ENCODE results near the gene NAIF1.
"Not testable (repeated sequence)": the region's sequence is repeated elsewhere in the genome, so short reads cannot be mapped to it uniquely, and the experiment has no call there.

Gene NAIF1, protein sequence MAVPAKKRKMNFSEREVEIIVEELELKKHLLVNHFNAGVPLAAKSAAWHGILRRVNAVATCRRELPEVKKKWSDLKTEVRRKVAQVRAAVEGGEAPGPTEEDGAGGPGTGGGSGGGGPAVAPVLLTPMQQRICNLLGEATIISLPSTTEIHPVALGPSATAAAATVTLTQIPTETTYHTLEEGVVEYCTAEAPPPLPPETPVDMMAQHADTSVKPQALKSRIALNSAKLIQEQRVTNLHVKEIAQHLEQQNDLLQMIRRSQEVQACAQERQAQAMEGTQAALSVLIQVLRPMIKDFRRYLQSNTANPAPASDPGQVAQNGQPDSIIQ

DNA sequence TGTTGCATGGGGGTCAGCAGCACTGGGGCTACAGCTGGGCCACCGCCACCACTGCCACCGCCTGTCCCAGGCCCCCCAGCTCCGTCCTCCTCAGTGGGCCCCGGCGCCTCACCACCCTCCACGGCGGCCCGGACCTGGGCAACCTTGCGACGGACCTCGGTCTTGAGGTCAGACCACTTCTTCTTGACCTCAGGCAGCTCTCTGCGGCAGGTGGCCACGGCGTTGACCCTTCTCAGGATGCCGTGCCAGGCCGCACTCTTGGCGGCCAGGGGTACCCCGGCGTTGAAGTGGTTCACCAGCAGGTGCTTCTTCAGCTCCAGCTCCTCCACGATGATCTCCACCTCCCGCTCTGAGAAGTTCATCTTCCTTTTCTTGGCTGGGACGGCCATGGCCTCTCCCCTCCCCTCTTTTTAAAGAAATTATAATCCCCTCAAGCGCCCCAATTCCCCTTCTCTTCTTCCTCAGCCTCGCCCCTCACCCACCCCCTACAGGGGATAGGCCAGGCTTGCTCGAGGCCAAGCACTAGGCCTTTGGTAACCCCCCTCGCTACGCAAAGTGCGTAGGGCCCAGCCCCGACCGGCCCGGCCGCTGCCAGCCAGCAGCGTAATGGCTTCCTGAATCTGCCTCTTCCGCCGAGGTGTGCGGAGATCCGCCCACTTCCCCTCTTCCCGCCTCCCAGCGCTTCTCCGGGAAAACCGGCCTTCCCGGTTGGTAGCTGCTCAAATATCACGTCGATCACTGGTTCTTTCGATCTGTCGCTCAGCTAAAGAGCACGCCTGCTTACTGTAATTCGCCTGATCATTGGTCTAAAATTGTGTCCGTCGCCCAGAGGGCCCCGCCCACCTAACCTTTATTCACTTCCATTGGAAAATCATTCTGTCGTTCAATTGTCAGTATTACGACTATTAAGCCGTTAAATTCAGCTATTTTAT is at the start of gene NAIF1:
Gene NAIF1 (minus strand): TSS at position 608 of the 932 bp plus-strand sequence. CDS start 219 bp downstream, at position 389.
- Mint-ChIP-seq H3K4me3 (no peak within 1 kb of the TSS), H3K27me3 (ENCODE audit: low read depth) (no peaks in the 10 kb centered on the region), H3K36me3 (ENCODE audit: low read depth) (peaks cover 23% of the 10 kb centered on the region), H3K4me1 (ENCODE audit: low read depth) (peaks cover 38% of the 10 kb centered on the region), H3K27ac (peak within 1 kb of the TSS; percentile 56), H3K9me3 (no peaks in the 10 kb centered on the region)
- peak; percentile 97 for DNase-seq (ENCODE audit: low spot score)

DNA sequence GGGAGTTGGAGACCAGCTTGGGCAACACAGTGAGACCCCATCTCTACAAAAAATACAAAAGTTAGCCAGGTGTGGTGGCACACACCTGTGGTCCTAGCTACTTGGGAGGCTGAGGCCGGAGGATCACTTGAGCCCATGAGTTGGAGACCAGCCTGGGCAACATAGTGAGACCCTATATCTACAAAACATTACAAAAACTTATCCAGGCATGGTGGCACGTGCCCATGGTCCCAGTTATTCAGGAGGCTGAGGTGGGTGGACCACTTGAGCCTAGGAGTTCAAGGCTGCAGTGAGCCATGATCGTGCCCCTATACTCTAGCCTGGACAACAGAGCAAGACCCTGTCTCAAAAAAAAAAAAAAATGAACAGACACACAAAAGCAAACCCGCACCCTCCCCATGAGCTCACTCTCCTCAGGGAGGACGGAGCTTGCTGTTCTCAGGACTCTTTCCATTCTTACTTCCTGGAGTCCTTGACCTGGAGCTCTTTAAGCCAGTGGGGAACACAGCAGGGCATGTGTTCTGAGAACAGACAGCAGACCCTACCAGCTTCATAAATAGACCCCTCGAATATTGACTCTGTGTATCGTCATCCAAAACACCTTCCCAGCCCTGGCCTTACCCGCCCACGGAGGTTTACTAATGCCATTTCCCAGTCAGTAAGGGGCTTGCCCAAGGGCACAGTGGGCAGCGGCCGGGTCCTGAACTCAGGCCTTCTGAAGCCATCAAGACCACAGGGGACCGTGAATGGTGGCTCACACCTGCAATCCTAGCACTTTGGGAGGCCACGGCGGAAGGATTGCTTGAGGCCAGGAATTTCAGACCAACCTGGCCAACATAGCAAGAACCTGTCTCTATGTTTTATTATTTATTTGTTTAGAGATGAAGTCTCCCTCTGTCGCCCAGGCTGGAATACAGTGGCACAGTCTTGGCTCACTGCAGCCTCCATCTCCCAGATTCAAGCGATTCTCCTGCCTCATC is 49.3 kb upstream of the NAIF1 start:
- Mint-ChIP-seq H3K4me1 (ENCODE audit: low read depth) (peaks cover 3% of the 10 kb centered on the region), H3K27ac (no peak overlapping the region), H3K27me3 (ENCODE audit: low read depth) (no peaks in the 10 kb centered on the region), H3K36me3 (ENCODE audit: low read depth) (peaks cover 16% of the 10 kb centered on the region), H3K4me3 (no peak overlapping the region), H3K9me3 (no peaks in the 10 kb centered on the region)
- DNase-seq (ENCODE audit: low spot score): no peak

DNA sequence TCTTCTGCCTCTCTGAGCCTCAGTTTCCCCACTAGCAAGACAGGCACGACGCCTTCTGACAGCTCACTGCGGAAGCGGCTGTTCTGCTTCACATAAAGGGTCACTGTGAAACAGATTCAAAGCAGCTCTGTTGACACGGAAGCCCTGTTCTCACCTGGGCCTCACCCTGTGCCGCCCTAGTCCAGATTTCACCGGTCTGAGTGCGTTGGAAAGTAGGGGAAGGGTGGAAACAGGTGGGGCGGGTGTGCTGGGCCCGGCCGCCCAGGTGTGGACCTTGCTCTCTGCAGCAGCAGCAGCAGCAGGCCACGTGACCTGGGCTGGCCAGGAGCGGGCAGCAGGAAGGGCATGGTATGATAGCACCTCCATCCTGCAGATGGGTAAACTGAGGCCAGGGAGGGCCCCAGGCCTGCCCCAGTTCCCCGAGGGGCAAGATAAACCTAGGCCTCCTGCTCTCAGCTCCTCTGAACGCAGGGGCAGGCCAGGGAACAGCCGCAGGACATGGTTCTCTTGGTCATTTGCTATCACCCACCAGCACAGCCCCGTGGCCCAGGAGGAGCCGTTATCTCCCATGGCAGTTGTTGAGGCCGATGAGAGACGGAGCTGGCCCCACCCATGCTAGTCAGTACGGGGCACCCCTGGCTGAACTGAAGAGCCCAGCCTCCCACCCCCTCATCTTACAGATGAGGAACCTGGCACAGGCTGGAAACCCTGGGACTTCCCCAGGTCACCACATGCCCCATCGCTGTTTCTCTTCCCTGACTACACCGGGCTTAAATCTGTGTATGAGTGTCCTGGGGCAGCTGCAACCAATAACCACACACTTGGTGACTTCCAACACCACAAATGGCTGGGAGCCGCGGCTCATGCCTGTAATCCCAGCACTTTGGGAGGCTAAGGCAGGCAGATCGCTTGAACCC is 48.3 kb upstream of the NAIF1 start:
- no peaks in the 10 kb centered on the region for H3K27me3 Mint-ChIP-seq (ENCODE audit: low read depth)
- peaks cover 17% of the 10 kb centered on the region for H3K36me3 Mint-ChIP-seq (ENCODE audit: low read depth)
- no peak overlapping the region for H3K4me3 Mint-ChIP-seq
- H3K27ac Mint-ChIP-seq: no peak overlapping the region
- peaks cover 3% of the 10 kb centered on the region for H3K4me1 Mint-ChIP-seq (ENCODE audit: low read depth)
- DNase-seq (ENCODE audit: low spot score): no peak
- no peaks in the 10 kb centered on the region for H3K9me3 Mint-ChIP-seq

DNA sequence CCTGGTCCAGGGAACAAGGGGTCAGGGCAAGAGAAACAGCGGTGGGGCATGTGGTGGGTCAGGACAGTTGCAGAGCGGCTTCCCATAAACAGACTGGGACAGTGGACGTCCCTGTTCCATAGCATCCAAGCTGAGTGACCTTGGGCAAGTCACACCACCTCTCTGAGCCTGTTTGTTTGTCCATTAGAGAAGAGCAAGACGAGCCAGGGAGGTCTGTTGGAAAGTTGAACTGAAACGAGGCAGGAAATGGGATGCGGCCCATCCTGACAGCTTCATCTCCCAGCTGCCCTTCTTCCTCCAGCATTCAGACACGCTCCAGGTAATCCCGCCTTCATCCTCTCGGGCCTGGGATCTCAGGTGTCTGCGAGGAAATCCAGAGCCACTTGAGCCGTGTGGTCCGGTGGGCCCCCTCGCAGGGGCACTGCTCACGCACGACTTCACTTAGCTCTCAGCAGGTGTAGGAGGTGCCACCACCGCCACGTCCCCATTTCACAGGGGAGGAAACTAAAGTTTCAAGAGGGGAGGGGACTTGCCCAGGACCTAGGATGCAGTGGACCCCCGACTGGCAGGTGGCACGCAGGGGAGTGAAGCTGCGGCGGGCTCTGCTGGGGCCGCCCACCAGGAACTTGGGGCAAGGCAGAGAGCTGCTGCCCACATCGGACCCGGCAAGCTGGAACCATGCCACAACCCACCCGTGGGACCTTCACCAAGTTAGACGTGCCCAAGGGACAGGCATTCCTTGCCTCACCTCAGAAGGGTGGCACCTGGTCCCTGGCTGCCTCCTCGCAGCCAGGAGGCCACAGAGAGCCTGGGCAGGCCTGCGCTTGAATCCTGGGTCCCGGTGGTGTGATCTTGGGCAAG is 47.4 kb upstream of the NAIF1 start:
- no peak overlapping the region for H3K4me3 Mint-ChIP-seq
- peaks cover 3% of the 10 kb centered on the region for H3K4me1 Mint-ChIP-seq (ENCODE audit: low read depth)
- no peak for DNase-seq (ENCODE audit: low spot score)
- no peaks in the 10 kb centered on the region for H3K27me3 Mint-ChIP-seq (ENCODE audit: low read depth)
- peaks cover 21% of the 10 kb centered on the region for H3K36me3 Mint-ChIP-seq (ENCODE audit: low read depth)
- no peak overlapping the region for H3K27ac Mint-ChIP-seq
- H3K9me3 Mint-ChIP-seq: no peaks in the 10 kb centered on the region

DNA sequence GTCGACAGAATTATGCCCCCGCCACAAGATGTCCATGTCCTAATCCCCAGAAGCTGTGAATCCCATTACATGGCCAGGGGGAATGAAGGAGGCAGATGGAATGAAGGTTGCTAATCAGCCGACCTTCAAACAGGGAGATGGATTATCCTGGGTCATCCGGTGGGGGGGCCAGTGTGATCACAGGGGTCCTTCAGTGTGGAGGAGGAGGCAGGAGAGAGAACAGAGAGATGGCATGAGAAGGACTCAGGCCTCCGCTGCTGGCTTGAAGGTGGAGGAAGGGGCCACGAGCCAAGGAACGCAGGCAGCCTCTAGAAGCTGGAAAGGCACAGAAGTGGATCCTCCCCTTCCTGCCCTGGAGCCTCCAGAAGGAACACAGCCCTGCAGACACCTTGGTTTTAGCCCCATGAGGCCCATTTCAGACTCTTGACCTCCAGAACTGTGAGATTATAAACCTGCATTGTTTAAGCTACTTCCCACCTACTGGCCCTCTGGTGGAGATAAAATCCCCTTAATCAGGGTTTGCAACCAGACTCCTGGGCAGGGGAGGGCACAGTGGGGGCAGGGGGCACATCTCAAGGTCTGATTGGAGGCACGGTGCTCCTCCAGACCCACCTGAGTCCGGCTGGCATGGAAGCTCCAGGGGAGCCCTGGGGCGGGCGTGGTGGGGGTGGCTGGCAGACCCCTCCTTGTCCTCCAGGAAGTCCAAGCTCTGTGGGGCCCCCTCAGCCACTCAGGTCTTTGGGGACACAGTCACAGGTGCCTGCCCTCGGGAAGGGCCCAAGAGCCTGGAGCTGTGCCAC is 46.6 kb upstream of the NAIF1 start:
- peaks cover 3% of the 10 kb centered on the region for H3K4me1 Mint-ChIP-seq (ENCODE audit: low read depth)
- no peak overlapping the region for H3K27ac Mint-ChIP-seq
- no peaks in the 10 kb centered on the region for H3K27me3 Mint-ChIP-seq (ENCODE audit: low read depth)
- H3K4me3 Mint-ChIP-seq: no peak overlapping the region
- no peak for DNase-seq (ENCODE audit: low spot score)
- no peaks in the 10 kb centered on the region for H3K9me3 Mint-ChIP-seq
- peaks cover 24% of the 10 kb centered on the region for H3K36me3 Mint-ChIP-seq (ENCODE audit: low read depth)

DNA sequence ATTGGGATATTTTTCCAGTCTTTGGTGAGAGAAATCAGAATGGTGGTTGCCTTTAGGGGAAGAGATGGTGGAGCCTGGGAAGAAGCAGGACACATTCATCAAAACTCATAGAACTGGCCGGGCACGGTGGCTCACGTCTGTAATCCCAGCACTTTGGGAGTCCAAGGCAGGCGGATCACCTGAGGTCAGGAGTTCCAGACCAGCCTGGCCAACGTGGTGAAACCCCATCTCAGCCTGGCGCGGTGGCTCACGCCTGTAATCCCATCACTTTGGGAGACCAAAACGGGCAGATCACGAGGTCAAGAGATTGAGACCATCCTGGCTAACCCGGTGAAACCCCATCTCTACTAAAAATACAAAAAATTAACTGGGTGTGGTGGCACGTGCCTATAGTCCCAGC is 44.6 kb upstream of the NAIF1 start:
- H3K27ac Mint-ChIP-seq; H3K4me3 Mint-ChIP-seq; H3K4me1 Mint-ChIP-seq (ENCODE audit: low read depth); H3K9me3 Mint-ChIP-seq; DNase-seq (ENCODE audit: low spot score); H3K27me3 Mint-ChIP-seq (ENCODE audit: low read depth): not testable (repeated sequence)
- H3K36me3 Mint-ChIP-seq (ENCODE audit: low read depth): peaks cover 37% of the 10 kb centered on the region

DNA sequence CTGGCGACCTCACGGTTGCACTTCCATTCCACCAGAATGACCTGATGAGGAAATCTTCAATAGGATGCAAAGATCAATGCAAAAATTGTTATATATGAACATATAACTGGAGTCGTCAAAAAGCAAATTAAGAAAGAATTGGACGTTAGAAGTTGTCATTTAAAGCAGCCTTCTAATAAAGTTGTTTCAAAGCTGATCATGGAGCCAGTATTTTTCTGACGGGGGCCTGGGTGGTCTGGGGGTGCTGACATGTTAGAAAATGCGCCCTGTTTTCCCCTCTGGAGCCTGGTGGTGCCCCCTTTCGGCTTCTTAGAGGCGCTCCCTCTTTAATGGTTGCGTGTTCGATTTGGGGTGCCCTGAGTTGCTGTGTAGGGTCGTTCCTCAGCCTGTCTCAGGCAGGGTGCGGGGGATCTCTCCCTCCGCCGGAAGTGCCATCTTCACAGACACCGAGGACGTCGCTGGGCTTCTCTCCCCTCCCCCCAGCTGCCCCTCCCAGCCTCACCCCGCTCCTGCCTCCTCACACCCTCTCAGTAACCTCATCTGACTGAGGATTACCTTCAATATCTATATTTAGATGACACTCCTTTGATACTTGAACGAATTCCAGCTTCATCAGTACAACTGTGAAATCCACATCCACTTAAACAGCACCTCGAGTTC is 42.1 kb upstream of the NAIF1 start:
- Mint-ChIP-seq H3K4me3 (no peak overlapping the region), H3K36me3 (ENCODE audit: low read depth) (peaks cover 44% of the 10 kb centered on the region), H3K27me3 (ENCODE audit: low read depth) (no peaks in the 10 kb centered on the region), H3K4me1 (ENCODE audit: low read depth) (no peaks in the 10 kb centered on the region), H3K27ac (no peak overlapping the region), H3K9me3 (no peaks in the 10 kb centered on the region)
- no peak for DNase-seq (ENCODE audit: low spot score)

DNA sequence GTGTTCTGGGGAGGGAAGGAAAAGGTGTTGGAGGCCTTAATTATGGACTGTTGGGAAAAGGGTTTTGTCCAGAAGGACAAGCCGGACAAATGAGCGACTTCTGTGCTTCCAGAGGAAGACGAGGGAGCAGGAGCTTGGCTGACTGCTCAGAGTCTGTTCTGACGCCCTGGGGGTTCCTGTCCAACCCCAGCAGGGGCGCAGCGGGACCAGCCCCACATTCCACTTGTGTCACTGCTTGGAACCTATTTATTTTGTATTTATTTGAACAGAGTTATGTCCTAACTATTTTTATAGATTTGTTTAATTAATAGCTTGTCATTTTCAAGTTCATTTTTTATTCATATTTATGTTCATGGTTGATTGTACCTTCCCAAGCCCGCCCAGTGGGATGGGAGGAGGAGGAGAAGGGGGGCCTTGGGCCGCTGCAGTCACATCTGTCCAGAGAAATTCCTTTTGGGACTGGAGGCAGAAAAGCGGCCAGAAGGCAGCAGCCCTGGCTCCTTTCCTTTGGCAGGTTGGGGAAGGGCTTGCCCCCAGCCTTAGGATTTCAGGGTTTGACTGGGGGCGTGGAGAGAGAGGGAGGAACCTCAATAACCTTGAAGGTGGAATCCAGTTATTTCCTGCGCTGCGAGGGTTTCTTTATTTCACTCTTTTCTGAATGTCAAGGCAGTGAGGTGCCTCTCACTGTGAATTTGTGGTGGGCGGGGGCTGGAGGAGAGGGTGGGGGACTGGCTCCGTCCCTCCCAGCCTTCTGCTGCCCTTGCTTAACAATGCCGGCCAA is 41.3 kb upstream of the NAIF1 start:
- H3K9me3 Mint-ChIP-seq: no peaks in the 10 kb centered on the region
- H3K27ac Mint-ChIP-seq: no peak overlapping the region
- no peaks in the 10 kb centered on the region for H3K27me3 Mint-ChIP-seq (ENCODE audit: low read depth)
- peaks cover 46% of the 10 kb centered on the region for H3K36me3 Mint-ChIP-seq (ENCODE audit: low read depth)
- H3K4me3 Mint-ChIP-seq: no peak overlapping the region
- peaks cover 5% of the 10 kb centered on the region for H3K4me1 Mint-ChIP-seq (ENCODE audit: low read depth)
- DNase-seq (ENCODE audit: low spot score): no peak

DNA sequence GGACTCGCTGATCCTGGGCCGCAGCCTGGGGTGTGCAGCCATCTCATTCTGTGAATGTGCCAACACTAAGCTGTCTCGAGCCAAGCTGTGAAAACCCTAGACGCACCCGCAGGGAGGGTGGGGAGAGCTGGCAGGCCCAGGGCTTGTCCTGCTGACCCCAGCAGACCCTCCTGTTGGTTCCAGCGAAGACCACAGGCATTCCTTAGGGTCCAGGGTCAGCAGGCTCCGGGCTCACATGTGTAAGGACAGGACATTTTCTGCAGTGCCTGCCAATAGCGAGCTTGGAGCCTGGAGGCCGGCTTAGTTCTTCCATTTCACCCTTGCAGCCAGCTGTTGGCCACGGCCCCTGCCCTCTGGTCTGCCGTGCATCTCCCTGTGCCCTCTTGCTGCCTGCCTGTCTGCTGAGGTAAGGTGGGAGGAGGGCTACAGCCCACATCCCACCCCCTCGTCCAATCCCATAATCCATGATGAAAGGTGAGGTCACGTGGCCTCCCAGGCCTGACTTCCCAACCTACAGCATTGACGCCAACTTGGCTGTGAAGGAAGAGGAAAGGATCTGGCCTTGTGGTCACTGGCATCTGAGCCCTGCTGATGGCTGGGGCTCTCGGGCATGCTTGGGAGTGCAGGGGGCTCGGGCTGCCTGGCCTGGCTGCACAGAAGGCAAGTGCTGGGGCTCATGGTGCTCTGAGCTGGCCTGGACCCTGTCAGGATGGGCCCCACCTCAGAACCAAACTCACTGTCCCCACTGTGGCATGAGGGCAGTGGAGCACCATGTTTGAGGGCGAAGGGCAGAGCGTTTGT is 40.5 kb upstream of the NAIF1 start:
- Mint-ChIP-seq H3K36me3 (ENCODE audit: low read depth) (peaks cover 48% of the 10 kb centered on the region), H3K27ac (no peak overlapping the region)
- no peak for DNase-seq (ENCODE audit: low spot score)

DNA sequence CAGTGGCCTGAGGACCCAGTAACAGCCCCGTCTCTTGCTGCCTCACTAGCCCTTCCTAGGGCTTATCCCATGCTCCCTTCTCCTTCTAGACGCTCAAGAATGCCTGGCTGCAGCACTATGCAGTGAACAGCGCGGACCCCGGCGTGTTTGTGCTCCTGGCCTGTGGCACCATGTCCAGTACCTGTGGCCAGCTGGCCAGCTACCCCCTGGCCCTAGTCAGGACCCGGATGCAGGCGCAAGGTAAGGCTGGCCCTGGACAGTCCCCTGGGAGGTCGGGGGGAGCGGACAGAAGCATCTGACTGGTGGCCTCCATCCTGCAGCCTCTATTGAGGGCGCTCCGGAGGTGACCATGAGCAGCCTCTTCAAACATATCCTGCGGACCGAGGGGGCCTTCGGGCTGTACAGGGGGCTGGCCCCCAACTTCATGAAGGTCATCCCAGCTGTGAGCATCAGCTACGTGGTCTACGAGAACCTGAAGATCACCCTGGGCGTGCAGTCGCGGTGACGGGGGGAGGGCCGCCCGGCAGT is 39.9 kb upstream of the NAIF1 start:
- H3K4me1 Mint-ChIP-seq (ENCODE audit: low read depth): peaks cover 17% of the 10 kb centered on the region
- no peak overlapping the region for H3K27ac Mint-ChIP-seq
- H3K27me3 Mint-ChIP-seq (ENCODE audit: low read depth): no peaks in the 10 kb centered on the region
- no peak overlapping the region for H3K4me3 Mint-ChIP-seq
- DNase-seq (ENCODE audit: low spot score): no peak
- peaks cover 54% of the 10 kb centered on the region for H3K36me3 Mint-ChIP-seq (ENCODE audit: low read depth)
- H3K9me3 Mint-ChIP-seq: no peaks in the 10 kb centered on the region

More for the DNA sequence above, 40.5 kb upstream of the NAIF1 start:
- Mint-ChIP-seq H3K4me1 (ENCODE audit: low read depth) (peaks cover 12% of the 10 kb centered on the region), H3K4me3 (no peak overlapping the region), H3K27me3 (ENCODE audit: low read depth) (no peaks in the 10 kb centered on the region), H3K9me3 (no peaks in the 10 kb centered on the region)

Measured in T-helper 2 cell treated with Interferon-gamma antibody and Interleukin-4, amounts not matched to agents 5 μg/mL and 100 μg/mL, for 36 hours (primary cell).